MM.1S (cell line): Measurements from ENCODE around the gene NUDT4B.
"Not testable (repeated sequence)": the region's sequence is repeated elsewhere in the genome, so short reads cannot be mapped to it uniquely, and the experiment has no call there.

Experiments used
- EZH2 ChIP-seq: fragments of 300-600 bp; sonication (generic); optimal IDR thresholded peaks from 2 replicates; pipeline ENCODE3; 2017; ENCODE audit warnings: low read depth, mild to moderate bottlenecking, antibody characterized with exemption, low read length, mixed read lengths
- EZH2phosphoT487 ChIP-seq: fragments of 300-600 bp; sonication (generic); IDR thresholded peaks from 2 replicates; pipeline ENCODE4 v1.6.1; 2018; ENCODE audit warnings: antibody characterized with exemption, low read length
- TF ChIP-seq, protein P1 (sequence below): fragments of 300-600 bp; sonication (generic); IDR thresholded peaks from 2 replicates; pipeline ENCODE4 v1.5.1; 2016; ENCODE audit warnings: antibody characterized with exemption, low read length, mixed read lengths

DNA sequence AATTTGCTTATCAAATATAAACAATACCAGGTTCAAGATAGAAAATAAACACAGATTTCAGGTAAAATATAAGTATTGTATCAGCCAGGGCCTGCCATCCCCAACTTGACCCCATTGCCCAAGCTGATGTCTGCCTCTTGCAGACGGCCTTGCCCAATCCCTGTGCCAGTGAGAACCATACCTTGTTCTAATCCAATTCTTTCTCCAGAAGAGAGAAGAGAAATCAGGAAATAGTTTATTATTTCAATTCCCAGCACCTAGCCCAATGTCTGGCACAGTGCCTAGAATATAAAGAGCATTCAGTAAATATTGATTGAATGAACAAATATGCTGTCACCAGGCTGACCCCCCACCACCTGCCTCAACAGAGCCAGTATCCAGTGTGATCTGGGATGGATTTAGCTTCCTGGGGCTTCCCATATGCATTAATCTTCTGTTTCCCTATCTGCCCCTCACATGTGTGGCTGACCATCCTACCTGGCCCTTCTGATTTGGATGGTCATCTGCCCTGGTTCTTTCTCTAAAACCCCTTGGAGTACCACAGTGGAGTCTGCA, 39.7 kb upstream of the NUDT4B start:
- not testable (repeated sequence) for TF ChIP-seq EZH2phosphoT487, EZH2
- TF ChIP-seq, protein P1, sequence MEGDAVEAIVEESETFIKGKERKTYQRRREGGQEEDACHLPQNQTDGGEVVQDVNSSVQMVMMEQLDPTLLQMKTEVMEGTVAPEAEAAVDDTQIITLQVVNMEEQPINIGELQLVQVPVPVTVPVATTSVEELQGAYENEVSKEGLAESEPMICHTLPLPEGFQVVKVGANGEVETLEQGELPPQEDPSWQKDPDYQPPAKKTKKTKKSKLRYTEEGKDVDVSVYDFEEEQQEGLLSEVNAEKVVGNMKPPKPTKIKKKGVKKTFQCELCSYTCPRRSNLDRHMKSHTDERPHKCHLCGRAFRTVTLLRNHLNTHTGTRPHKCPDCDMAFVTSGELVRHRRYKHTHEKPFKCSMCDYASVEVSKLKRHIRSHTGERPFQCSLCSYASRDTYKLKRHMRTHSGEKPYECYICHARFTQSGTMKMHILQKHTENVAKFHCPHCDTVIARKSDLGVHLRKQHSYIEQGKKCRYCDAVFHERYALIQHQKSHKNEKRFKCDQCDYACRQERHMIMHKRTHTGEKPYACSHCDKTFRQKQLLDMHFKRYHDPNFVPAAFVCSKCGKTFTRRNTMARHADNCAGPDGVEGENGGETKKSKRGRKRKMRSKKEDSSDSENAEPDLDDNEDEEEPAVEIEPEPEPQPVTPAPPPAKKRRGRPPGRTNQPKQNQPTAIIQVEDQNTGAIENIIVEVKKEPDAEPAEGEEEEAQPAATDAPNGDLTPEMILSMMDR, result not testable (repeated sequence)
